ENCODE results near the gene MYEF2. TPM values are rescaled to one million over a fixed set of nuclear protein-coding genes. Genes with fewer than 3 reads are reported as not detected.

Gene MYEF2
- 100 to 1,000 TPM in 2 of 3 donors, 10 to 100 TPM in 1; 84.5 to 127 (median 108) TPM for polyA plus RNA-seq (ENCODE audit: insufficient read length in 3 of 3)
- long read RNA-seq, donor 1, full-length matches to known transcripts, result 6 of 6 reads
- long read RNA-seq, donor 1, partial matches to known transcripts, result 0 of 6 reads
- long read RNA-seq, donor 1, other reads (novel, unspliced or antisense), result 0 of 6 reads
- long read RNA-seq, donor 2, full-length matches to known transcripts, result 3 of 3 reads
- long read RNA-seq, donor 2, partial matches to known transcripts, result 0 of 3 reads
- long read RNA-seq, donor 2, other reads (novel, unspliced or antisense), result 0 of 3 reads
- long read RNA-seq, donor 3, full-length matches to known transcripts, result 4 of 4 reads
- long read RNA-seq, donor 3, partial matches to known transcripts, result 0 of 4 reads
- long read RNA-seq, donor 3, other reads (novel, unspliced or antisense), result 0 of 4 reads
- long read RNA-seq, donor 4, result 0 reads
- long read RNA-seq, donor 5, result 0 reads
- long read RNA-seq, donor 6, full-length matches to known transcripts, result 5 of 5 reads
- long read RNA-seq, donor 6, partial matches to known transcripts, result 0 of 5 reads
- long read RNA-seq, donor 6, other reads (novel, unspliced or antisense), result 0 of 5 reads
- long read RNA-seq, donor 7, full-length matches to known transcripts, result 5 of 5 reads
- long read RNA-seq, donor 7, partial matches to known transcripts, result 0 of 5 reads
- long read RNA-seq, donor 7, other reads (novel, unspliced or antisense), result 0 of 5 reads
- long read RNA-seq, donor 8, result 0 reads
- long read RNA-seq, donor 9, partial matches to known transcripts, result 0 of 2 reads
- long read RNA-seq, donor 9, other reads (novel, unspliced or antisense), result 0 of 2 reads
- long read RNA-seq, donor 10, full-length matches to known transcripts, result 2 of 2 reads
- long read RNA-seq, donor 10, partial matches to known transcripts, result 0 of 2 reads
- long read RNA-seq, donor 10, other reads (novel, unspliced or antisense), result 0 of 2 reads
- long read RNA-seq, donor 11, result 0 reads
- long read RNA-seq, donor 12, full-length matches to known transcripts, result 2 of 2 reads
- long read RNA-seq, donor 12, partial matches to known transcripts, result 0 of 2 reads
- long read RNA-seq, donor 12, other reads (novel, unspliced or antisense), result 0 of 2 reads
- long read RNA-seq, donor 13, result 0 reads
- long read RNA-seq, donor 14, full-length matches to known transcripts, result 3 of 3 reads
- long read RNA-seq, donor 14, partial matches to known transcripts, result 0 of 3 reads
- long read RNA-seq, donor 14, other reads (novel, unspliced or antisense), result 0 of 3 reads
- long read RNA-seq, donor 15, partial matches to known transcripts, result 0 of 1 reads
- long read RNA-seq, donor 15, other reads (novel, unspliced or antisense), result 0 of 1 reads
- long read RNA-seq, donor 16, full-length matches to known transcripts, result 5 of 10 reads
- long read RNA-seq, donor 16, partial matches to known transcripts, result 0 of 10 reads
- long read RNA-seq, donor 16, other reads (novel, unspliced or antisense), result 5 of 10 reads

GRCh38 chr15:48177766-48178647 lies at the start of gene MYEF2:
MYEF2 (minus strand) TSS chr15:48178295; CDS start chr15:48178237, 58 bp downstream.
- DNase-seq (ENCODE audit: extremely low read depth in 1 of 11, low read depth in 9 of 11, low spot score in 4 of 11), result peak; percentile 48 to 86 (median 76)

- DNase-seq (ENCODE audit: extremely low read depth in 1 of 11, low read depth in 9 of 11, low spot score in 4 of 11), result no peak
These were observed 47.7 kb upstream of the MYEF2 start for GRCh38 chr15:48225771-48226170.

- no peak for DNase-seq (ENCODE audit: extremely low read depth in 1 of 11, low read depth in 9 of 11, low spot score in 4 of 11)
These were observed 44.5 kb upstream of the MYEF2 start for GRCh38 chr15:48222627-48223026.

GRCh38 chr15:48221885-48222284 lies 43.8 kb upstream of the MYEF2 start:
- no peak for DNase-seq (ENCODE audit: extremely low read depth in 1 of 11, low read depth in 9 of 11, low spot score in 4 of 11)

- no peak for DNase-seq (ENCODE audit: extremely low read depth in 1 of 11, low read depth in 9 of 11, low spot score in 4 of 11)
These were observed 43.2 kb upstream of the MYEF2 start for GRCh38 chr15:48221261-48221660.

GRCh38 chr15:48205981-48206380 lies 27.9 kb upstream of the MYEF2 start, which contains the start of gene SLC12A1:
SLC12A1 (plus strand) TSS chr15:48206302; CDS start chr15:48207720, 1,418 bp downstream.
- no peak for DNase-seq (ENCODE audit: extremely low read depth in 1 of 11, low read depth in 9 of 11, low spot score in 4 of 11)

- no peak for DNase-seq (ENCODE audit: extremely low read depth in 1 of 11, low read depth in 9 of 11, low spot score in 4 of 11)
These were observed 24.0 kb upstream of the MYEF2 start for GRCh38 chr15:48202068-48202467.

- no peak for DNase-seq (ENCODE audit: extremely low read depth in 1 of 11, low read depth in 9 of 11, low spot score in 4 of 11)
These were observed 13.6 kb upstream of the MYEF2 start, which contains the start of gene CTXN2 for GRCh38 chr15:48191574-48192225. CTXN2 (plus strand) TSS chr15:48191665; CDS start chr15:48201301, 9,636 bp downstream.

GRCh38 chr15:48190932-48191573 lies 13.0 kb upstream of the MYEF2 start:
- peak; percentile 77 to 95 (median 85) for DNase-seq (ENCODE audit: extremely low read depth in 1 of 11, low read depth in 9 of 11, low spot score in 4 of 11)

- no peak for DNase-seq (ENCODE audit: extremely low read depth in 1 of 11, low read depth in 9 of 11, low spot score in 4 of 11)
These were observed 8.2 kb upstream of the MYEF2 start for GRCh38 chr15:48186271-48186670.

- DNase-seq (ENCODE audit: extremely low read depth in 1 of 11, low read depth in 9 of 11, low spot score in 4 of 11), result no peak
These were observed 7.4 kb upstream of the MYEF2 start for GRCh38 chr15:48185529-48185928.

GRCh38 chr15:48182749-48183148 lies 4.7 kb upstream of the MYEF2 start:
- no peak for DNase-seq (ENCODE audit: extremely low read depth in 1 of 11, low read depth in 9 of 11, low spot score in 4 of 11)

GRCh38 chr15:48178648-48178931 lies 495 bp upstream of the MYEF2 start:
- no peak for DNase-seq (ENCODE audit: extremely low read depth in 1 of 11, low read depth in 9 of 11, low spot score in 4 of 11)

GRCh38 chr15:48177383-48177765 lies 721 bp downstream of the MYEF2 start:
- DNase-seq (ENCODE audit: extremely low read depth in 1 of 11, low read depth in 9 of 11, low spot score in 4 of 11), result peak in 10 of 11 donors; percentile 30 to 71 (median 50)

GRCh38 chr15:48176957-48177356 lies 1.1 kb downstream of the MYEF2 start:
- DNase-seq (ENCODE audit: extremely low read depth in 1 of 11, low read depth in 9 of 11, low spot score in 4 of 11), result peak in 1 of 11 donors; percentile 3

- DNase-seq (ENCODE audit: extremely low read depth in 1 of 11, low read depth in 9 of 11, low spot score in 4 of 11), result no peak
These were observed 2.0 kb downstream of the MYEF2 start for GRCh38 chr15:48176112-48176511.

- no peak for DNase-seq (ENCODE audit: extremely low read depth in 1 of 11, low read depth in 9 of 11, low spot score in 4 of 11)
These were observed 3.0 kb downstream of the MYEF2 start for GRCh38 chr15:48175126-48175525.
